ENCODE data around the gene KRT32. TPM values are rescaled to one million over a fixed set of nuclear protein-coding genes. Genes with fewer than 3 reads are reported as not detected.

KRT32 gene
- not detected in 2 replicates for total RNA-seq

DNA sequence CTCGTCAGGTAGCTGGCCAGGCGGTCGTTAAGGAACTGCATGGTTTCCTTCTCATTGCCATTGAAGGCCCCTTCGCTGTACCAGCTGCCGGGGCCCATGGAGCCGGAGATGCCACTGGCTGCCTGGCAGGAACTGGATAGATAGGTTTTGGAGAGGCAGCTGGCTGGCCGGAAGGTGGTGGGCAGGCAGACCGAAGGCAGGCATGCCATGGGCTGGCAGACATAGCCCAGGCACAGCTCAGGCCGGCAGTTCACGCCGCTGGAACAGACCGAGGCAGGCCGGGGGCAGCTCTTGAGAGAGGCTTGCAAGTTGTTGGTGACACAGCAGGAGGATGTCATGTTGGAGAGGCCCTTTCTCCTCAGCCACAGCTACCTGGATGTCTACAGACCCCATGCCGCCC lies at the start of gene KRT32:
KRT32 (minus strand) TSS at position 399 of the 400 bp plus-strand sequence; CDS start at position 338, 61 bp downstream.

DNA sequence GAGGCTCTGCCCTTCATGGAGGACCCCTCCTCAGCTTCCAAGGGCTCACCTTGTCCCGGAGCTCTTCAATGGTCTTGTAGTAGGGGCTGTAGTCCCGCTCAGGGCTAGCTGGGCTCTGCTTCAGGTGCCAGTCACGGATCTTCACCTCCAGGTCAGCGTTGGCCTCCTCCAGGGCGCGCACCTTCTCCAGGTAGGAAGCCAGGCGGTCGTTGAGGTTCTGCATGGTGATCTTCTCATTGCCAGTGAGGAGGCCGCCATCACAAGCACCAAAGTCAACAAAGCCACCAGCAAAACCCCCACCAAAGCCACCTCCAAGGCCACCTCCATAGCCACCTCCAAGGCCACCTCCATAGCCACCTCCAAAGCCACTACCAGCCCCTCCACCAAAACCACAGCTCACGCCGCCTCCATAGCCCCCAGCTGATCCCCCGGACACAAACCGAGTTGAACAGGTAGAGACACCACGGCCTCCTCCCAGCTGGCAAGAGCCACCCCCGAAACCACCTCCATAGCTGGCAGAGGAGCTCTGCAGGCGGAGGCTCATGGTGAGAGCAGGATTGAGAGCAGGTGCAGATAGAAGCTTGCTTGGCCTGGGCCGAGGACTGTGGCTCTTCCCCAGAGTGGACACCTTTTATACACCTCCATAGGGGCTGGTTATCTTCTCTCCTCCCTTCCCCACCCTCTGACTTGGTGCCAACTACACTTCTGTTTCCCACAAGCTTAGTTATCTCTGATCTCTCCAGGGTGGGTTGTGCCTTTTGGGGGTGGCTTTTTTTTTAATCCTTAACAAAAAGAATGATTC lies 38.0 kb upstream of the KRT32 start, which contains the start of gene KRT13:
KRT13 (minus strand) TSS at position 606 of the 802 bp plus-strand sequence; CDS start at position 544, 62 bp downstream.

GRCh38 chr17:41489531-41489930 lies 22.3 kb upstream of the KRT32 start, which contains the start of gene KRT36:
TSS of gene KRT36 (minus strand) at chr17:41489910. CDS start at chr17:41489864, 46 bp downstream.

DNA sequence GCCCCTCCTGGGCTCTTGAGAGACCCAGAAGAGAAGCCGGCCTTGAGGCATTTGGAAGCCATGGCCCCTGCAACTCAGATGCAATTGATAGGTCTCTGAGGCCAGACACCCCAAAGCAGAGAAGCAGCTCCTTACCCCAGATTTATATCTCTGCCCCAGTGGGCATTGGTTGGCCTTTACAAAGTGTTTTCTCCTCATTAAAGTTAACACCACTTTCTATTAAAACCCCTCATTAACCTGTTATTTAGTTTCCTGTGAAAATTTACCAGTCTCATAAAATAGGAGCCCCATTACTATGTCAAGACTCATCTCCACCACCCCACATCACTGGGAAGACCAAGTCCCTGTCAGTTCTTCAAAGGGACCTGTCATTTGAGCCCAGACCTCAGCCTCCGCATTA lies 13.8 kb upstream of the KRT32 start, which contains the start of gene KRT35:
KRT35 (minus strand) TSS at position 116 of the 400 bp plus-strand sequence; CDS start at position 62, 54 bp downstream.

DNA sequence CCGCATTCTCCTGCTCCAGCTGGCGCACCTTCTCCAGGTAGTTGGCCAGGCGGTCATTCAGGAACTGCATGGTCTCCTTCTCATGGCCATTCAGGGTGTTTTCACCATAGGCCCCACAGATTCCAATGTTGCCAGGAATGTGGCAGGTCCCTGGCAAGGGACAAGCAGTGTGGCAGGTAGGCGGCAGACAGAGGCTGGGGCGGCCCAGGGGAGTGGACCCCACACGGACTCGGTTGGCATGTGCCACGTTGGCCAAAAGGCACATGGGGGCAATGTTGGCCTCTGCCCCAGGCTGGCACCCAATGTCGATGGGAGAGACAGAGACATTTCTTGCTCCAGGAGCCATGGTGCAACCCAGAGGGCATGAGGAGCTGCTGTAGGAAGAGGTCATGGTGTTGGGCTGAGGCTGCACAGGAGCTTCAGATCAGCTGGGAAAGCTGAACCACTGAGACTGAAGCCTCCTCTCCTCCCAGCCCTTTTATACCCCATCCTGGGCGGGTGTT lies 26.6 kb downstream of the KRT32 start, which contains the start of gene KRT38:
KRT38 (minus strand) TSS at position 453 of the 503 bp plus-strand sequence; CDS start at position 391, 62 bp downstream.

DNA sequence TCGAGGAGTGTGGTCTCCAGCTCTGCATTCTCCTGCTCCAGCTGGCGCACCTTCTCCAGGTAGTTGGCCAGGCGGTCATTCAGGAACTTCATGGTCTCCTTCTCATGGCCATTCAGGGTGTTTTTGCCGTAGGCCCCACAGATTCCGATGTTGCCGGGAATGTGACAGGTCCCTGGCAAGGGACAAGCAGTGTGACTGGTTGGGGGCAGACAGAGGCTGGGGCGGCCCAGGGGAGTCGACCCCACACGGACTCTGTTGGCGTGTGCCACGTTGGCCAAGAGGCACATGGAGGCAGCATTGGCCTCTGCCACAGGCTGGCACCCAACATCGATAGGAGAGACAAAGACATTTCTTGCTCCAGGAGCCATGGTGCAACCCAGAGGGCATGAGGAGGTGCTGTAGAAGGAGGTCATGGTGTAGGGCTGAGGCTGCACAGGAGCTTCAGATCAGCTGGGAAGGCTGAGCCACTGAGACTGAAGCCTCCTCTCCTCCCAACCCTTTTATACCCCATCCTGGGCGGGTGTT lies 43.0 kb downstream of the KRT32 start, which contains the start of gene KRT37:
KRT37 (minus strand) TSS at position 475 of the 525 bp plus-strand sequence; CDS start at position 413, 62 bp downstream.

Small RNA genes lying within 50 kb of the gene (small RNA-seq; reads per million reads assigned to genes)
- gene RNU2-32P = 166 reads per million, percentile 99 among the genes with 10 or more reads in this experiment

Other genes with a start within 250 kb of the KRT32 start
- gene KRTAP9-2, start 240.7 kb downstream of the KRT32 start, total RNA-seq = not detected in 2 replicates
- gene KRTAP9-3, start 234.9 kb downstream of the KRT32 start, total RNA-seq = not detected in 2 replicates
- not detected in 2 replicates for gene KRTAP9-8, start 229.4 kb downstream of the KRT32 start, total RNA-seq
- not detected in 2 replicates for gene KRTAP9-4, start 217.7 kb downstream of the KRT32 start, total RNA-seq
- gene KRTAP9-9, start 212.0 kb downstream of the KRT32 start, total RNA-seq = not detected in 2 replicates
- not detected in 2 replicates for gene KRTAP9-6, start 202.0 kb downstream of the KRT32 start, total RNA-seq
- gene KRTAP9-7, start 191.7 kb downstream of the KRT32 start, total RNA-seq = not detected in 2 replicates
- not detected in 2 replicates for gene KRTAP29-1, start 164.5 kb downstream of the KRT32 start, total RNA-seq
- gene KRTAP16-1, start 158.1 kb downstream of the KRT32 start, total RNA-seq = not detected in 2 replicates
- gene KRTAP17-1, start 151.7 kb downstream of the KRT32 start, total RNA-seq = not detected in 2 replicates
- gene KRT33A, start 116.6 kb downstream of the KRT32 start, total RNA-seq = not detected in 2 replicates
- not detected in 2 replicates for gene KRT33B, start 97.6 kb downstream of the KRT32 start, total RNA-seq
- gene KRT34, start 85.1 kb downstream of the KRT32 start, total RNA-seq = not detected in 2 replicates
- not detected in 2 replicates for gene KRT31, start 69.8 kb downstream of the KRT32 start, total RNA-seq
- not detected in 2 replicates for gene KRT37, start 42.8 kb downstream of the KRT32 start, total RNA-seq
- gene KRT38, start 26.4 kb downstream of the KRT32 start, total RNA-seq = not detected in 2 replicates
- not detected in 2 replicates for gene KRT35, start 13.8 kb upstream of the KRT32 start, total RNA-seq
- gene KRT36, start 22.5 kb upstream of the KRT32 start, total RNA-seq = not detected in 2 replicates
- gene KRT13, start 38.2 kb upstream of the KRT32 start, total RNA-seq = not detected in 2 replicates
- 0.65 and 2.8 TPM in 2 replicates for gene KRT15, start 51.5 kb upstream of the KRT32 start, total RNA-seq
- gene KRT19, start 60.9 kb upstream of the KRT32 start, total RNA-seq = 25.5 and 62.2 TPM in 2 replicates
- not detected in 2 replicates for gene KRT9, start 104.7 kb upstream of the KRT32 start, total RNA-seq
- not detected in 2 replicates for gene KRT14, start 119.5 kb upstream of the KRT32 start, total RNA-seq
- gene KRT16, start 145.4 kb upstream of the KRT32 start, total RNA-seq = not detected in 2 replicates
- 0.38 TPM in 1 of 2 replicates, not detected in the other for gene KRT17, start 157.2 kb upstream of the KRT32 start, total RNA-seq
- 67.3 and 85.7 TPM in 2 replicates for gene EIF1, start 221.5 kb upstream of the KRT32 start, total RNA-seq
- gene GAST, start 244.9 kb upstream of the KRT32 start, total RNA-seq = not detected in 2 replicates